ENCODE results near the gene FGF19.

Gene FGF19

DNA sequence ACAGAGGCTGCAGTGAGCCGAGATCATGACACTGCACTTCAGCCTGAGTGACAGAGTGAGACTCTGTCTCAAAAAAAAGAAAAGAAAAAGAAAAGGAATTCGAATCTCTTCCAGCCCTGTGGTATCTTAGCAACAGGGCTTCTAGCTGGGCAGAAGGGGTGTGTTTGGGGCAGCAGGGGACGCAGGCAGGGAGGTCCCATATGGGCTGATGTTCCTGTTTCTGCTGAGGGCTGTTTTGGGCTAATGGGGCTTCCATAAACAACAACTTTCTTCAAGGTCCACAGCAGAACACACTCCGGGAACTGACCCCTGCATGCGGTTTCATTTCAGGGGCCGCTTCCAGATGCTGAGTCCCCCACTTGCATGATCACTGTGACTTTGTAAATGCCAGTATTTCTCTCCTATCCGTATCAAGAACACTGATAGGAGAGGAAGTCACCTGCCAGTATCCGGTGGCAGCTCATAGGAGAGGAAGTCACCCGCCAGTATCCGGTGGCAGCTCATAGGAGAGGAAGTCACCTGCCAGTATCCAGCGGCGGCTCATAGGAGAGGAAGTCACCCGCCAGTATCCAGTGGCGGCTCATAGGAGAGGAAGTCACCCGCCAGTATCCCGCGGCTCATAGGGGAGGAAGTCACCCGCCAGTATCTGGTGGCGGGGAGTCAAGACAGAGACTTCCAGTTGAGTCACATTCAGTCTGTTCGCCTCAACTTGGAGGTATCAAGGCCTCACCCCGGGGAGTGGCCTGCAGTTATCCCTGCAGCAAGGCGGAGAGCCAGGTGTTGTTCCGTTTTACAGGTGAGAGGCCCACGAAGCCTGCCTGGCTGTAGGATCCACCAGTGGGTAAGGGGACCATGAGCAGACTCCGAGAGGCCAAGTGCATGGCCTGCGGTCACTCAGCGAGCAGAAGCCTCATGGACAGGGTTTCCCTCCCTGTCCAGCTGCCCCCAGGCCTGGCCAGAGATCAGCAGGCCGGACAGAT, 8.3 kb upstream of the FGF19 start:
- Histone ChIP-seq H3K4me3 (ENCODE audit: low read depth in 1 of 2, low read length in 2 of 2) (no peak overlapping the region), H3K9ac (ENCODE audit: low read depth, low read length) (no peak overlapping the region), H3K27me3 (ENCODE audit: insufficient read depth, low read length, poor library complexity) (no peaks in the 10 kb centered on the region), H3K27ac (ENCODE audit: low read length) (no peak overlapping the region), H3K79me2 (ENCODE audit: insufficient read depth, low read length) (no peaks in the 10 kb centered on the region), H2AFZ (ENCODE audit: low read depth, low read length) (no peak overlapping the region), H3K4me2 (ENCODE audit: insufficient read depth, low read length) (no peak overlapping the region), H3K36me3 (ENCODE audit: insufficient read depth, low read length) (no peaks in the 10 kb centered on the region), H3K4me1 (ENCODE audit: insufficient read depth, low read length) (no peaks in the 10 kb centered on the region), H3K9me3 (ENCODE audit: insufficient read depth, low read length, severe bottlenecking) (no peaks in the 10 kb centered on the region), H4K20me1 (ENCODE audit: insufficient read depth, low read length) (peaks cover 5% of the 10 kb centered on the region; the same call in 1 of the 2 replicates)
- TF ChIP-seq EZH2 (IDR thresholded peaks at IDR 0.05; ENCODE audit: borderline replicate concordance, low read depth, low read length, severe bottlenecking), result no peak
- TF ChIP-seq, protein P1, sequence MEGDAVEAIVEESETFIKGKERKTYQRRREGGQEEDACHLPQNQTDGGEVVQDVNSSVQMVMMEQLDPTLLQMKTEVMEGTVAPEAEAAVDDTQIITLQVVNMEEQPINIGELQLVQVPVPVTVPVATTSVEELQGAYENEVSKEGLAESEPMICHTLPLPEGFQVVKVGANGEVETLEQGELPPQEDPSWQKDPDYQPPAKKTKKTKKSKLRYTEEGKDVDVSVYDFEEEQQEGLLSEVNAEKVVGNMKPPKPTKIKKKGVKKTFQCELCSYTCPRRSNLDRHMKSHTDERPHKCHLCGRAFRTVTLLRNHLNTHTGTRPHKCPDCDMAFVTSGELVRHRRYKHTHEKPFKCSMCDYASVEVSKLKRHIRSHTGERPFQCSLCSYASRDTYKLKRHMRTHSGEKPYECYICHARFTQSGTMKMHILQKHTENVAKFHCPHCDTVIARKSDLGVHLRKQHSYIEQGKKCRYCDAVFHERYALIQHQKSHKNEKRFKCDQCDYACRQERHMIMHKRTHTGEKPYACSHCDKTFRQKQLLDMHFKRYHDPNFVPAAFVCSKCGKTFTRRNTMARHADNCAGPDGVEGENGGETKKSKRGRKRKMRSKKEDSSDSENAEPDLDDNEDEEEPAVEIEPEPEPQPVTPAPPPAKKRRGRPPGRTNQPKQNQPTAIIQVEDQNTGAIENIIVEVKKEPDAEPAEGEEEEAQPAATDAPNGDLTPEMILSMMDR (IDR thresholded peaks at IDR 0.05; ENCODE audit: borderline replicate concordance, extremely low read depth, low read length, poor library complexity, severe bottlenecking), result no peak
- peak; percentile 7 for DNase-seq
- ATAC-seq (ENCODE audit: insufficient read depth, low read depth), result no peak

DNA sequence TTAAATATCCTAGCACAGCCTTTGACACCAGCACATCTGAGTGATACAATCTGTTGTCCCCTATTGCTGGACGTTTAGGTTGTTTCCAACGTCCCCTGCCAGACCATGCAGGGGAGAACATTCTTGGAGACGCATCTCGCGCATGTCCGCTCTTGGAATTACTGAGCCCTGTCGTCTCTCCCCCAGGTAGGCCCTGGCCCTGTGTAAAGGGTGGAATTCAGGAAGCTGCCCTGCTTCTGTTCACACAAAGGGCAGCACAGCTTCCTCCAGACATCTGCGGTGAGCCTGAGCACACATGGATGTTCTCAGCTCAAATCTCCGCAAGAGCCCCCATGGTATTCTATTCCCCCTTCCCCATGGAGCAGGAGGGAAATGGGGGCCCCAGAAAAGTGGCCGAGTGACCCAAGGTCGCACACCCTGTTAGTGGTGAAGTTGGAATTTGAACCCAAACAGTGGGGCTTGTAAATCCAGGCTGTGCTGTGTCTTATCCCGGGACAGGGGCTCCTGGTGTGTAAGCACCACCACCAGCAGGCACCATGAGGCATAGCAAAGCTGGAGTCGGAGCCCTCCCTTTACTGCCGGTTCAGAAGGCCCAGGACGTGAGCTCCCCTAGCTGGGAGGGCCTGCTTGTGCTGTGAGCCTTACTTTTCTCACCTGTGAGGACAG, 5.0 kb upstream of the FGF19 start:
- Histone ChIP-seq H3K36me3 (ENCODE audit: insufficient read depth, low read length) (no peaks in the 10 kb centered on the region), H4K20me1 (ENCODE audit: insufficient read depth, low read length) (no peaks in the 10 kb centered on the region; the same call in 1 of the 2 replicates), H3K9me3 (ENCODE audit: insufficient read depth, low read length, severe bottlenecking) (no peaks in the 10 kb centered on the region), H3K27ac (ENCODE audit: low read length) (no peak overlapping the region), H3K9ac (ENCODE audit: low read depth, low read length) (no peak overlapping the region), H2AFZ (ENCODE audit: low read depth, low read length) (no peak overlapping the region), H3K4me3 (ENCODE audit: low read depth in 1 of 2, low read length in 2 of 2) (no peak overlapping the region), H3K27me3 (ENCODE audit: insufficient read depth, low read length, poor library complexity) (peaks cover 15% of the 10 kb centered on the region), H3K4me1 (ENCODE audit: insufficient read depth, low read length) (no peaks in the 10 kb centered on the region), H3K79me2 (ENCODE audit: insufficient read depth, low read length) (no peaks in the 10 kb centered on the region), H3K4me2 (ENCODE audit: insufficient read depth, low read length) (no peak overlapping the region)
- ATAC-seq (ENCODE audit: insufficient read depth, low read depth), result no peak
- no peak for TF ChIP-seq EZH2 (IDR thresholded peaks at IDR 0.05; ENCODE audit: borderline replicate concordance, low read depth, low read length, severe bottlenecking)
- TF ChIP-seq, protein P1 (IDR thresholded peaks at IDR 0.05; ENCODE audit: borderline replicate concordance, extremely low read depth, low read length, poor library complexity, severe bottlenecking), result no peak
- DNase-seq, result no peak

DNA sequence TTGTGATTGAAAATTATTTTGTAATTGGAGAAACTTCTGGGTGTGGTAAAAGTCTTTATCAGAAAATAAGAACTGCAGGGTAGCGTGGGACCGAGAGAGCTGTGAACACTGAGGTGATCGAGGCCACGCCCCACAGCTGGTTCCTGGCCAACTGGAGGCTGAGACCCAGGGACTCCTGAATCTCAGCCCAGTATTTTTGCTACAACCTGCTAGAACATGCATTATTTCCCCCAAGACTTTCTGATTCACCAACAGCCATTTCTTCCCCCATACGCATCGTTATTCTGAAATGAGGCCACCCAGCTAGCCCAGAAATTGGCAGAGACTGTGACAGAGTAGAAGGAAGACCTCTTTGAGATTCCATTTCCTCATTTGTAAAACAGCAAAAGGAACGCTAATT, 3.4 kb upstream of the FGF19 start:
- Histone ChIP-seq H3K4me3 (ENCODE audit: low read depth in 1 of 2, low read length in 2 of 2) (no peak overlapping the region), H3K4me1 (ENCODE audit: insufficient read depth, low read length) (no peaks in the 10 kb centered on the region), H2AFZ (ENCODE audit: low read depth, low read length) (no peak overlapping the region), H3K79me2 (ENCODE audit: insufficient read depth, low read length) (no peaks in the 10 kb centered on the region), H3K36me3 (ENCODE audit: insufficient read depth, low read length) (no peaks in the 10 kb centered on the region), H4K20me1 (ENCODE audit: insufficient read depth, low read length) (no peaks in the 10 kb centered on the region; the same call in 1 of the 2 replicates), H3K9me3 (ENCODE audit: insufficient read depth, low read length, severe bottlenecking) (no peaks in the 10 kb centered on the region), H3K9ac (ENCODE audit: low read depth, low read length) (no peak overlapping the region), H3K27ac (ENCODE audit: low read length) (no peak overlapping the region), H3K27me3 (ENCODE audit: insufficient read depth, low read length, poor library complexity) (peaks cover 15% of the 10 kb centered on the region), H3K4me2 (ENCODE audit: insufficient read depth, low read length) (no peak overlapping the region)
- no peak for ATAC-seq (ENCODE audit: insufficient read depth, low read depth)
- TF ChIP-seq, protein P1 (IDR thresholded peaks at IDR 0.05; ENCODE audit: borderline replicate concordance, extremely low read depth, low read length, poor library complexity, severe bottlenecking), result no peak
- no peak for TF ChIP-seq EZH2 (IDR thresholded peaks at IDR 0.05; ENCODE audit: borderline replicate concordance, low read depth, low read length, severe bottlenecking)
- no peak for DNase-seq
